Measurements from ENCODE around the gene SPAG9. TPM values are rescaled to one million over a fixed set of nuclear protein-coding genes. Genes with fewer than 3 reads are reported as not detected.

Gene SPAG9
- total and polyA plus RNA-seq, 2 donors from 2014 or later: 15.4 to 93.3 TPM

- H3K4me3 ChIP-seq (ENCODE audit: low read length in 3 of 3): no peak overlapping the region
- TF ChIP-seq CTCF (IDR thresholded peaks at IDR 0.05; ENCODE audit: borderline replicate concordance, extremely low read depth, insufficient read depth): no peak
- no peak overlapping the region for H3K27ac ChIP-seq (ENCODE audit: low read depth in 2 of 2, low read length in 2 of 2)
- no peaks in the 10 kb centered on the region for H3K27me3 ChIP-seq (ENCODE audit: control insufficient read depth, insufficient read depth, low read length)
- H3K9ac ChIP-seq (ENCODE audit: low read length in 3 of 3): no peak overlapping the region
- intact Hi-C loops (cut with DNase I): no loop called here
- peaks cover 4 to 5% (median 4%) of the 10 kb centered on the region in 3 donors for H3K36me3 ChIP-seq (ENCODE audit: control insufficient read depth in 2 of 3, insufficient read depth in 3 of 3, low read length in 3 of 3)
- DNase-seq (no peak), FAIRE-seq (no peak)
- peaks cover 0 to 7% (median 6%) of the 10 kb centered on the region in 3 donors for H3K4me1 ChIP-seq (ENCODE audit: control insufficient read depth in 2 of 3, insufficient read depth in 2 of 3, low read depth in 1 of 3, low read length in 3 of 3)
- H3K9me3 ChIP-seq (ENCODE audit: control insufficient read depth in 2 of 3, insufficient read depth in 1 of 3, low read length in 3 of 3): no peaks in the 10 kb centered on the region
Observed at GRCh38 chr17:51155416-51155815, 34.7 kb upstream of the SPAG9 start.

- Histone ChIP-seq H3K36me3 (ENCODE audit: control insufficient read depth in 2 of 3, insufficient read depth in 3 of 3, low read length in 3 of 3) (peaks cover 0 to 5% (median 4%) of the 10 kb centered on the region in 3 donors), H3K9me3 (ENCODE audit: control insufficient read depth in 2 of 3, insufficient read depth in 1 of 3, low read length in 3 of 3) (no peaks in the 10 kb centered on the region), H3K9ac (ENCODE audit: low read length in 3 of 3) (peak overlapping the region in 2 of 3 donors; percentile 75 to 94), H3K27me3 (ENCODE audit: control insufficient read depth, insufficient read depth, low read length) (no peaks in the 10 kb centered on the region), H3K27ac (ENCODE audit: low read depth in 2 of 2, low read length in 2 of 2) (peak overlapping the region in 1 of 2 donors; percentile 33), H3K4me3 (ENCODE audit: low read length in 3 of 3) (peak overlapping the region; percentile 90 to 98 (median 96)), H3K4me1 (ENCODE audit: control insufficient read depth in 2 of 3, insufficient read depth in 2 of 3, low read depth in 1 of 3, low read length in 3 of 3) (peaks cover 0 to 7% (median 6%) of the 10 kb centered on the region in 3 donors)
- FAIRE-seq (no peak), DNase-seq (peak in 4 of 5 donors; percentile 20 to 53 (median 46))
- intact Hi-C loops (cut with DNase I): no loop called here
- no peak for TF ChIP-seq CTCF (IDR thresholded peaks at IDR 0.05; ENCODE audit: borderline replicate concordance, extremely low read depth, insufficient read depth)
Observed at GRCh38 chr17:51154176-51154575, 33.5 kb upstream of the SPAG9 start.

- H3K27me3 ChIP-seq (ENCODE audit: control insufficient read depth, insufficient read depth, low read length): no peaks in the 10 kb centered on the region
- DNase-seq (peak; percentile 98 to 100 (median 99)), FAIRE-seq (peak; percentile 90)
- H3K4me1 ChIP-seq (ENCODE audit: control insufficient read depth in 2 of 3, insufficient read depth in 2 of 3, low read depth in 1 of 3, low read length in 3 of 3): peaks cover 0 to 7% (median 6%) of the 10 kb centered on the region in 3 donors
- H3K4me3 ChIP-seq (ENCODE audit: low read length in 3 of 3): peak within 1 kb of the TSS; percentile 90 to 98 (median 96)
- intact Hi-C loops (cut with DNase I): no loop called here
- TF ChIP-seq CTCF (IDR thresholded peaks at IDR 0.05; ENCODE audit: borderline replicate concordance, extremely low read depth, insufficient read depth): peak; percentile 87
- H3K36me3 ChIP-seq (ENCODE audit: control insufficient read depth in 2 of 3, insufficient read depth in 3 of 3, low read length in 3 of 3): peaks cover 0 to 5% (median 4%) of the 10 kb centered on the region in 3 donors
- H3K9me3 ChIP-seq (ENCODE audit: control insufficient read depth in 2 of 3, insufficient read depth in 1 of 3, low read length in 3 of 3): no peaks in the 10 kb centered on the region
- H3K9ac ChIP-seq (ENCODE audit: low read length in 3 of 3): peak within 1 kb of the TSS; percentile 61 to 94 (median 77)
- H3K27ac ChIP-seq (ENCODE audit: low read depth in 2 of 2, low read length in 2 of 2): peak within 1 kb of the TSS; percentile 85 to 86
Observed at GRCh38 chr17:51153210-51154072, 32.8 kb upstream of the SPAG9 start, which contains the start of gene NME1. Gene NME1, plus strand, starts transcription at chr17:51153559. Its CDS starts 2,096 bp downstream, at chr17:51155655.
